GM18502 (cell line): ENCODE measurements around the gene CYP4F2.
"Not testable (repeated sequence)": the region's sequence is repeated elsewhere in the genome, so short reads cannot be mapped to it uniquely, and the experiment has no call there.

ENCODE experiments used
- ATAC-seq: cut with Tn5 transposase; IDR thresholded peaks from one replicate; pipeline ENCODE4 v1.9.1; 2021; ENCODE audit warnings: mild to moderate bottlenecking; ENCODE audit not compliant: unreplicated experiment, poor library complexity

The CYP4F2 gene

GRCh38 chr19:15897738-15898276 is at the start of gene CYP4F2:
Gene CYP4F2, minus strand, starts transcription at chr19:15898074. Its CDS starts 463 bp downstream, at chr19:15897611.
- no peak for ATAC-seq

GRCh38 chr19:15945301-15945700 is 47.4 kb upstream of the CYP4F2 start:
- ATAC-seq, result no peak

GRCh38 chr19:15944401-15944800 is 46.5 kb upstream of the CYP4F2 start:
- ATAC-seq, result no peak

- no peak for ATAC-seq
These were observed 39.9 kb upstream of the CYP4F2 start for GRCh38 chr19:15937771-15938170.

GRCh38 chr19:15936950-15937349 is 39.1 kb upstream of the CYP4F2 start:
- no peak for ATAC-seq

- ATAC-seq, result no peak
These were observed 38.3 kb upstream of the CYP4F2 start for GRCh38 chr19:15936173-15936572.

GRCh38 chr19:15935167-15935702 is 37.4 kb upstream of the CYP4F2 start:
- ATAC-seq, result no peak

GRCh38 chr19:15934332-15935078 is 36.6 kb upstream of the CYP4F2 start, which contains the start of gene CYP4F11:
Gene CYP4F11, minus strand, starts transcription at chr19:15934529. Its CDS starts 121 bp downstream, at chr19:15934408.
- no peak for ATAC-seq

GRCh38 chr19:15933761-15934331 is 36.0 kb upstream of the CYP4F2 start:
- ATAC-seq, result not testable (repeated sequence)

GRCh38 chr19:15928321-15928720 is 30.4 kb upstream of the CYP4F2 start:
- no peak for ATAC-seq

GRCh38 chr19:15926484-15926883 is 28.6 kb upstream of the CYP4F2 start:
- ATAC-seq, result no peak

- ATAC-seq, result no peak
These were observed 25.8 kb upstream of the CYP4F2 start for GRCh38 chr19:15923702-15924101.

GRCh38 chr19:15922021-15922420 is 24.1 kb upstream of the CYP4F2 start:
- no peak for ATAC-seq

- no peak for ATAC-seq
These were observed 21.4 kb upstream of the CYP4F2 start for GRCh38 chr19:15919243-15919642.

- no peak for ATAC-seq
These were observed 17.2 kb upstream of the CYP4F2 start for GRCh38 chr19:15915109-15915508.

GRCh38 chr19:15913830-15914229 is 16.0 kb upstream of the CYP4F2 start:
- ATAC-seq, result no peak

- no peak for ATAC-seq
These were observed 15.5 kb upstream of the CYP4F2 start for GRCh38 chr19:15913384-15913783.

- no peak for ATAC-seq
These were observed 13.8 kb upstream of the CYP4F2 start for GRCh38 chr19:15911599-15912235.

- no peak for ATAC-seq
These were observed 7.2 kb upstream of the CYP4F2 start for GRCh38 chr19:15905026-15905425.

- not testable (repeated sequence) for ATAC-seq
These were observed 5.0 kb upstream of the CYP4F2 start for GRCh38 chr19:15902898-15903297.

- ATAC-seq, result no peak
These were observed 4.4 kb upstream of the CYP4F2 start for GRCh38 chr19:15902254-15902653.
